ENCODE measurements around the gene GRK7.
"Not testable (repeated sequence)": the region's sequence is repeated elsewhere in the genome, so short reads cannot be mapped to it uniquely, and the experiment has no call there.

- TF ChIP-seq EZH2 (IDR thresholded peaks at IDR 0.05; ENCODE audit: borderline replicate concordance, low read depth, low read length, poor library complexity, severe bottlenecking); CTCF (conservative IDR thresholded peaks at IDR 0.05; ENCODE audit: low read depth, low read length): not testable (repeated sequence)
Observed at GRCh38 chr3:141803538-141803937, 40.3 kb downstream of the GRK7 start.
